Measurements from ENCODE around the gene POMP.

DNA sequence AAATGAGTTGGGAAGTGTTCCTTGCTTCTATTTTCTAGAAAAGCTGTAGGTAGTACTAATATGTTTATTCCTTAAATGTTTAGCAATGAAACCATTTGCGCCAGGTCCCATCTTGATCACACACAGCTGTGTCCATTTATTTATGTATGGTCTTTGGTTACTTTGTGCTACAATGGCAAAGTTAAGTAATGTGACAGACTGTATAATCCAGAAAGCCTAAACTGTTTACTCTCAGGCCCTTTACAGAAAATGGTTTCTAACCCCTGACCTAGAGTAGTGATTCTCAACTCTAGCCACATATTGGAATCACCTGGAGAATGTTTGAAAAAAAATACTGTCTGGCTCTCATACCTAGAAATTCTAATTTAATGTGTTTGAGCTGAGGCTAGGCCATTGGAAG is 38.5 kb downstream of the POMP start:
- TF ChIP-seq RAD21 (conservative IDR thresholded peaks at IDR 0.05 in 1 of 2, IDR thresholded peaks at IDR 0.05 in 1 of 2) = no peak
- TF ChIP-seq, protein P1, sequence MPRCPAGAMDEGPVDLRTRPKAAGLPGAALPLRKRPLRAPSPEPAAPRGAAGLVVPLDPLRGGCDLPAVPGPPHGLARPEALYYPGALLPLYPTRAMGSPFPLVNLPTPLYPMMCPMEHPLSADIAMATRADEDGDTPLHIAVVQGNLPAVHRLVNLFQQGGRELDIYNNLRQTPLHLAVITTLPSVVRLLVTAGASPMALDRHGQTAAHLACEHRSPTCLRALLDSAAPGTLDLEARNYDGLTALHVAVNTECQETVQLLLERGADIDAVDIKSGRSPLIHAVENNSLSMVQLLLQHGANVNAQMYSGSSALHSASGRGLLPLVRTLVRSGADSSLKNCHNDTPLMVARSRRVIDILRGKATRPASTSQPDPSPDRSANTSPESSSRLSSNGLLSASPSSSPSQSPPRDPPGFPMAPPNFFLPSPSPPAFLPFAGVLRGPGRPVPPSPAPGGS (IDR thresholded peaks at IDR 0.05) = no peak
- TF ChIP-seq, protein P2, sequence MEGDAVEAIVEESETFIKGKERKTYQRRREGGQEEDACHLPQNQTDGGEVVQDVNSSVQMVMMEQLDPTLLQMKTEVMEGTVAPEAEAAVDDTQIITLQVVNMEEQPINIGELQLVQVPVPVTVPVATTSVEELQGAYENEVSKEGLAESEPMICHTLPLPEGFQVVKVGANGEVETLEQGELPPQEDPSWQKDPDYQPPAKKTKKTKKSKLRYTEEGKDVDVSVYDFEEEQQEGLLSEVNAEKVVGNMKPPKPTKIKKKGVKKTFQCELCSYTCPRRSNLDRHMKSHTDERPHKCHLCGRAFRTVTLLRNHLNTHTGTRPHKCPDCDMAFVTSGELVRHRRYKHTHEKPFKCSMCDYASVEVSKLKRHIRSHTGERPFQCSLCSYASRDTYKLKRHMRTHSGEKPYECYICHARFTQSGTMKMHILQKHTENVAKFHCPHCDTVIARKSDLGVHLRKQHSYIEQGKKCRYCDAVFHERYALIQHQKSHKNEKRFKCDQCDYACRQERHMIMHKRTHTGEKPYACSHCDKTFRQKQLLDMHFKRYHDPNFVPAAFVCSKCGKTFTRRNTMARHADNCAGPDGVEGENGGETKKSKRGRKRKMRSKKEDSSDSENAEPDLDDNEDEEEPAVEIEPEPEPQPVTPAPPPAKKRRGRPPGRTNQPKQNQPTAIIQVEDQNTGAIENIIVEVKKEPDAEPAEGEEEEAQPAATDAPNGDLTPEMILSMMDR (IDR thresholded peaks at IDR 0.05) = no peak
- TF ChIP-seq RCOR1 (IDR thresholded peaks at IDR 0.05; ENCODE audit: low read depth, low read length) = no peak
- no peak for TF ChIP-seq ESRRA (IDR thresholded peaks at IDR 0.05; ENCODE audit: borderline replicate concordance, low read length)
- no peak for TF ChIP-seq POLR2A (IDR thresholded peaks at IDR 0.05; ENCODE audit: low read length)
- TF ChIP-seq, protein P3, sequence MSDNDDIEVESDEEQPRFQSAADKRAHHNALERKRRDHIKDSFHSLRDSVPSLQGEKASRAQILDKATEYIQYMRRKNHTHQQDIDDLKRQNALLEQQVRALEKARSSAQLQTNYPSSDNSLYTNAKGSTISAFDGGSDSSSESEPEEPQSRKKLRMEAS (IDR thresholded peaks at IDR 0.05) = no peak
- TF ChIP-seq JUN (IDR thresholded peaks at IDR 0.05) = no peak
- no peak for TF ChIP-seq BHLHE40 (IDR thresholded peaks at IDR 0.05; ENCODE audit: low read depth, low read length)
- TF ChIP-seq MAFK (IDR thresholded peaks at IDR 0.05; ENCODE audit: partially characterized antibody) = no peak
- TF ChIP-seq, protein P4, sequence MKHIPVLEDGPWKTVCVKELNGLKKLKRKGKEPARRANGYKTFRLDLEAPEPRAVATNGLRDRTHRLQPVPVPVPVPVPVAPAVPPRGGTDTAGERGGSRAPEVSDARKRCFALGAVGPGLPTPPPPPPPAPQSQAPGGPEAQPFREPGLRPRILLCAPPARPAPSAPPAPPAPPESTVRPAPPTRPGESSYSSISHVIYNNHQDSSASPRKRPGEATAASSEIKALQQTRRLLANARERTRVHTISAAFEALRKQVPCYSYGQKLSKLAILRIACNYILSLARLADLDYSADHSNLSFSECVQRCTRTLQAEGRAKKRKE (CRISPR knock-in tag; IDR thresholded peaks at IDR 0.05; ENCODE audit: low read depth) = no peak
- TF ChIP-seq MAZ (IDR thresholded peaks at IDR 0.05; ENCODE audit: borderline replicate concordance, low read depth, low read length) = no peak

Data from A549 (cell line).